K562 (cell line): Measurements from ENCODE around the gene ZNF487. TPM values are rescaled to one million over a fixed set of nuclear protein-coding genes. Genes with fewer than 3 reads are reported as not detected.
A peak's percentile ranks its signal among the peaks of the same experiment; 100 is the strongest.

Experiments
- DACH1 ChIP-seq: fragments of 450-650 bp; IDR thresholded peaks from 2 replicates; pipeline ENCODE4 v1.6.1; 2018; ENCODE audit not compliant: partially characterized antibody
- FOXM1 ChIP-seq, 2 experiments: fragments of 450-650 bp in 1 of 2; sonication (generic) in 1 of 2; formaldehyde crosslinking in 1 of 2; IDR thresholded peaks; 2 replicates each; pipeline versions ENCODE4 v1.6.1 to v1.9.0; 2017 to 2022; ENCODE audit warnings: low read depth in 2 of 2, mild to moderate bottlenecking in 2 of 2, missing genetic modification reagents in 1 of 2, moderate library complexity in 1 of 2
- NCOA4 ChIP-seq: fragments of 450-650 bp; IDR thresholded peaks from 2 replicates; pipeline ENCODE4 v1.6.1; 2018; ENCODE audit warnings: mild to moderate bottlenecking; ENCODE audit not compliant: partially characterized antibody
- PHTF2 ChIP-seq: fragments of 250-450 bp; sonication (Bioruptor Pico); IDR thresholded peaks from 2 replicates; pipeline ENCODE4 v1.5.0; 2021; ENCODE audit warnings: mild to moderate bottlenecking
- POLR2B ChIP-seq: fragments of 450-650 bp; IDR thresholded peaks from 2 replicates; pipeline ENCODE4 v1.6.1; 2018; ENCODE audit warnings: low read depth; ENCODE audit not compliant: partially characterized antibody
- PTTG1 ChIP-seq: fragments of 450-650 bp; IDR thresholded peaks from 2 replicates; pipeline ENCODE4 v1.6.1; 2016; ENCODE audit warnings: low read depth, mild to moderate bottlenecking, missing genetic modification characterization, missing compliant biosample characterization
- RBM34 ChIP-seq: fragments of 200-400 bp; formaldehyde crosslinking; IDR thresholded peaks from 2 replicates; pipeline ENCODE4 v1.6.1; 2018; ENCODE audit warnings: low read length, borderline replicate concordance; ENCODE audit not compliant: insufficient read depth
- TCF7 ChIP-seq: sonication (generic); IDR thresholded peaks from 2 replicates; pipeline ENCODE4 v1.6.1; 2016; ENCODE audit warnings: antibody characterized with exemption, borderline replicate concordance
- ZNF134 ChIP-seq: fragments of 250-450 bp; sonication (Bioruptor Pico); conservative IDR thresholded peaks from 2 replicates; pipeline ENCODE4 v1.4.0; 2020
- polyA plus RNA-seq, 8 experiments: library from polyadenylated mRNA; depleted of rRNA in 4 of 8; stranded (reverse) in 5 of 8; unstranded in 3 of 8; fragments of >200 nt; fragmentation: Nextera tagmentation in 2 of 8; fragmentation: Illumina TruSeq in 1 of 8; extraction: Ambion mirVana in 2 of 8; extraction: Trizol in 1 of 8; gene quantifications; 2 replicates each; pipeline versions ENCODE4 v1.2.1 to v1.2.3, GENCODE V29; 2011 to 2014; ENCODE audit warnings: inconsistent platforms in 1 of 8, missing spikeins in 1 of 8
- total RNA-seq, 7 experiments: library from RNA; depleted of rRNA in 6 of 7; stranded (reverse); fragments of >200 nt in 6 of 7; fragmentation: Illumina TruSeq in 2 of 7; extraction: Trizol in 2 of 7; gene quantifications; 2 replicates each; pipeline versions ENCODE4 v1.2.1 to v1.2.3, GENCODE V29; 2011 to 2021; ENCODE audit warnings: low replicate concordance in 1 of 7
- TF ChIP-seq, protein P1 (sequence below): sonication (generic); formaldehyde crosslinking; IDR thresholded peaks from 2 replicates; pipeline ENCODE4 v1.8.0; 2022; ENCODE audit warnings: mild to moderate bottlenecking, low read depth, missing genetic modification reagents
- TF ChIP-seq, protein P2 (sequence below): fragments of 450-650 bp; IDR thresholded peaks from 2 replicates; pipeline ENCODE4 v1.6.1; 2016; ENCODE audit warnings: antibody characterized with exemption
- TF ChIP-seq, protein P3 (sequence below): sonication (generic); formaldehyde crosslinking; IDR thresholded peaks from 2 replicates; pipeline ENCODE4 v1.8.0; 2022; ENCODE audit warnings: mild to moderate bottlenecking, missing genetic modification reagents
- TF ChIP-seq, protein P4 (sequence below), 2 experiments: fragments of 450-650 bp in 1 of 2; IDR thresholded peaks; 2 replicates each; pipeline ENCODE4 v1.6.1; 2011 to 2017; ENCODE audit warnings: low read depth in 2 of 2, antibody characterized with exemption in 1 of 2, borderline replicate concordance in 1 of 2, low read length in 1 of 2, mild to moderate bottlenecking in 1 of 2, mixed read lengths in 1 of 2; ENCODE audit not compliant: control insufficient read depth in 1 of 2
- TF ChIP-seq, protein P5 (sequence below): fragments of 250-450 bp; sonication (Bioruptor Pico); IDR thresholded peaks from 2 replicates; pipeline ENCODE4 v1.5.0; 2021

The ZNF487 gene
- total and polyA plus RNA-seq, 9 of the 15 experiments (the other 6 are each of a cell fraction or from before 2014, with no cell fraction given): 1.9 to 6.5 (median 4.2) TPM

DNA sequence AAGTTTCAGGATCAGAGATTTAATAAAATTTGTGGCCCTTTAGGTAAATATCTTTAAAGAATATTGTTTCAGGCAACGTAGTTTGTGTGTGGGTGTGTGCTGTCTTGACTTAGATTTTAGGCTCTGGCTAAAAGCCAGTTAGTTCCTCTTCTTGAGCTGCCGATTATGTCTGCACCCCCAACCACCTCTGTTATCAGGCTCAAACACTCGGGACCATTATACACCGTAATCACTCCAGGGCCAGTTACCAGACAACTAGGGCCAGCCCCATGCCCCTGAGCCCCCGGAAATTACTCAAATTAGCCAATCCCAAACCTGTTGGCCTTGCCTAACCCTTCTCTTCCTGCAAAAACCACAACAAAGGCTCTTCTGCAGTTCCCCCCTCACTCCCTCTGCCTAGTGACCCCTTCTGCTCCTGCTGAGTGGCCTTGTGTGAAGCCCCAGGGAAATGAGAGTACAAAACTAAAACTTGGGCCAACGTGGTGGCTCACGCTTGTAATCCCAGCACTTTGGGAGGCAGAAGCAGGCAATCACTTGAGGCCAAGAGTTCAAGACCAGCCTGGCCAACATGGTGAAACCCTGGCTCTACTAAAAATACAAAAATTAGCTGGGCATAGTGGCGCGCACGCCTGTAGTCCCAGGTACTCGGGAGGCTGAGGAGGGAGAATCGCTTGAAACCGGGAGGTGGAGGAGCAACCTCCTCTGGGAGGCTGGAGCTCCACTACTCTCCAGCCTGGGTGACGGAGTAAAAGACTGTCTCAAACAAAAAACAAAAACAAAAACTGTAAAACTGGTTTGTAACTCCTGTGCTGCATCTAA, 18.8 kb upstream of the ZNF487 start (continued):
- TF ChIP-seq, protein P1, sequence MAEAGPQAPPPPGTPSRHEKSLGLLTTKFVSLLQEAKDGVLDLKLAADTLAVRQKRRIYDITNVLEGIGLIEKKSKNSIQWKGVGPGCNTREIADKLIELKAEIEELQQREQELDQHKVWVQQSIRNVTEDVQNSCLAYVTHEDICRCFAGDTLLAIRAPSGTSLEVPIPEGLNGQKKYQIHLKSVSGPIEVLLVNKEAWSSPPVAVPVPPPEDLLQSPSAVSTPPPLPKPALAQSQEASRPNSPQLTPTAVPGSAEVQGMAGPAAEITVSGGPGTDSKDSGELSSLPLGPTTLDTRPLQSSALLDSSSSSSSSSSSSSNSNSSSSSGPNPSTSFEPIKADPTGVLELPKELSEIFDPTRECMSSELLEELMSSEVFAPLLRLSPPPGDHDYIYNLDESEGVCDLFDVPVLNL: no peak
- TF ChIP-seq RBM34 (no peak), PTTG1 (tag) (peak; percentile 86), TCF7 (peak; percentile 100), DACH1 (peak; percentile 76), FOXM1 (IDR thresholded peaks at IDR 0.05; ENCODE audit: low read depth) (peak; percentile 99), FOXM1 (CRISPR knock-in tag; IDR thresholded peaks at IDR 0.05; ENCODE audit: low read depth) (no peak), PHTF2 (CRISPR knock-in tag) (no peak), ZNF134 (peak; percentile 80), POLR2B (peak; percentile 15), NCOA4 (no peak)
- TF ChIP-seq, protein P2, sequence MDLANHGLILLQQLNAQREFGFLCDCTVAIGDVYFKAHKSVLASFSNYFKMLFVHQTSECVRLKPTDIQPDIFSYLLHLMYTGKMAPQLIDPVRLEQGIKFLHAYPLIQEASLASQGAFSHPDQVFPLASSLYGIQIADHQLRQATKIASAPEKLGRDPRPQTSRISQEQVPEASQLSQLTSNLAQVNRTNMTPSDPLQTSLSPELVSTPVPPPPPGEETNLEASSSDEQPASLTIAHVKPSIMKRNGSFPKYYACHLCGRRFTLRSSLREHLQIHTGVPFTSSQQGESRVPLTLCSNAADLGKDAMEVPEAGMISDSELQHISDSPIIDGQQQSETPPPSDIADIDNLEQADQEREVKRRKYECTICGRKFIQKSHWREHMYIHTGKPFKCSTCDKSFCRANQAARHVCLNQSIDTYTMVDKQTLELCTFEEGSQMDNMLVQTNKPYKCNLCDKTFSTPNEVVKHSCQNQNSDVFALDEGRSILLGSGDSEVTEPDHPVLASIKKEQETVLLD: peak; percentile 90
- TF ChIP-seq, protein P3, sequence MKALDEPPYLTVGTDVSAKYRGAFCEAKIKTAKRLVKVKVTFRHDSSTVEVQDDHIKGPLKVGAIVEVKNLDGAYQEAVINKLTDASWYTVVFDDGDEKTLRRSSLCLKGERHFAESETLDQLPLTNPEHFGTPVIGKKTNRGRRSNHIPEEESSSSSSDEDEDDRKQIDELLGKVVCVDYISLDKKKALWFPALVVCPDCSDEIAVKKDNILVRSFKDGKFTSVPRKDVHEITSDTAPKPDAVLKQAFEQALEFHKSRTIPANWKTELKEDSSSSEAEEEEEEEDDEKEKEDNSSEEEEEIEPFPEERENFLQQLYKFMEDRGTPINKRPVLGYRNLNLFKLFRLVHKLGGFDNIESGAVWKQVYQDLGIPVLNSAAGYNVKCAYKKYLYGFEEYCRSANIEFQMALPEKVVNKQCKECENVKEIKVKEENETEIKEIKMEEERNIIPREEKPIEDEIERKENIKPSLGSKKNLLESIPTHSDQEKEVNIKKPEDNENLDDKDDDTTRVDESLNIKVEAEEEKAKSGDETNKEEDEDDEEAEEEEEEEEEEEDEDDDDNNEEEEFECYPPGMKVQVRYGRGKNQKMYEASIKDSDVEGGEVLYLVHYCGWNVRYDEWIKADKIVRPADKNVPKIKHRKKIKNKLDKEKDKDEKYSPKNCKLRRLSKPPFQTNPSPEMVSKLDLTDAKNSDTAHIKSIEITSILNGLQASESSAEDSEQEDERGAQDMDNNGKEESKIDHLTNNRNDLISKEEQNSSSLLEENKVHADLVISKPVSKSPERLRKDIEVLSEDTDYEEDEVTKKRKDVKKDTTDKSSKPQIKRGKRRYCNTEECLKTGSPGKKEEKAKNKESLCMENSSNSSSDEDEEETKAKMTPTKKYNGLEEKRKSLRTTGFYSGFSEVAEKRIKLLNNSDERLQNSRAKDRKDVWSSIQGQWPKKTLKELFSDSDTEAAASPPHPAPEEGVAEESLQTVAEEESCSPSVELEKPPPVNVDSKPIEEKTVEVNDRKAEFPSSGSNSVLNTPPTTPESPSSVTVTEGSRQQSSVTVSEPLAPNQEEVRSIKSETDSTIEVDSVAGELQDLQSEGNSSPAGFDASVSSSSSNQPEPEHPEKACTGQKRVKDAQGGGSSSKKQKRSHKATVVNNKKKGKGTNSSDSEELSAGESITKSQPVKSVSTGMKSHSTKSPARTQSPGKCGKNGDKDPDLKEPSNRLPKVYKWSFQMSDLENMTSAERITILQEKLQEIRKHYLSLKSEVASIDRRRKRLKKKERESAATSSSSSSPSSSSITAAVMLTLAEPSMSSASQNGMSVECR (CRISPR knock-in tag): no peak
- TF ChIP-seq, protein P4, sequence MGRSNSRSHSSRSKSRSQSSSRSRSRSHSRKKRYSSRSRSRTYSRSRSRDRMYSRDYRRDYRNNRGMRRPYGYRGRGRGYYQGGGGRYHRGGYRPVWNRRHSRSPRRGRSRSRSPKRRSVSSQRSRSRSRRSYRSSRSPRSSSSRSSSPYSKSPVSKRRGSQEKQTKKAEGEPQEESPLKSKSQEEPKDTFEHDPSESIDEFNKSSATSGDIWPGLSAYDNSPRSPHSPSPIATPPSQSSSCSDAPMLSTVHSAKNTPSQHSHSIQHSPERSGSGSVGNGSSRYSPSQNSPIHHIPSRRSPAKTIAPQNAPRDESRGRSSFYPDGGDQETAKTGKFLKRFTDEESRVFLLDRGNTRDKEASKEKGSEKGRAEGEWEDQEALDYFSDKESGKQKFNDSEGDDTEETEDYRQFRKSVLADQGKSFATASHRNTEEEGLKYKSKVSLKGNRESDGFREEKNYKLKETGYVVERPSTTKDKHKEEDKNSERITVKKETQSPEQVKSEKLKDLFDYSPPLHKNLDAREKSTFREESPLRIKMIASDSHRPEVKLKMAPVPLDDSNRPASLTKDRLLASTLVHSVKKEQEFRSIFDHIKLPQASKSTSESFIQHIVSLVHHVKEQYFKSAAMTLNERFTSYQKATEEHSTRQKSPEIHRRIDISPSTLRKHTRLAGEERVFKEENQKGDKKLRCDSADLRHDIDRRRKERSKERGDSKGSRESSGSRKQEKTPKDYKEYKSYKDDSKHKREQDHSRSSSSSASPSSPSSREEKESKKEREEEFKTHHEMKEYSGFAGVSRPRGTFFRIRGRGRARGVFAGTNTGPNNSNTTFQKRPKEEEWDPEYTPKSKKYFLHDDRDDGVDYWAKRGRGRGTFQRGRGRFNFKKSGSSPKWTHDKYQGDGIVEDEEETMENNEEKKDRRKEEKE (IDR thresholded peaks at IDR 0.05; ENCODE audit: borderline replicate concordance in 1 of 2, control insufficient read depth in 1 of 2, low read depth in 2 of 2, low read length in 1 of 2): peak in 1 of 2 experiments; percentile 84; a peak in 2 of 4 replicates
- TF ChIP-seq, protein P5, sequence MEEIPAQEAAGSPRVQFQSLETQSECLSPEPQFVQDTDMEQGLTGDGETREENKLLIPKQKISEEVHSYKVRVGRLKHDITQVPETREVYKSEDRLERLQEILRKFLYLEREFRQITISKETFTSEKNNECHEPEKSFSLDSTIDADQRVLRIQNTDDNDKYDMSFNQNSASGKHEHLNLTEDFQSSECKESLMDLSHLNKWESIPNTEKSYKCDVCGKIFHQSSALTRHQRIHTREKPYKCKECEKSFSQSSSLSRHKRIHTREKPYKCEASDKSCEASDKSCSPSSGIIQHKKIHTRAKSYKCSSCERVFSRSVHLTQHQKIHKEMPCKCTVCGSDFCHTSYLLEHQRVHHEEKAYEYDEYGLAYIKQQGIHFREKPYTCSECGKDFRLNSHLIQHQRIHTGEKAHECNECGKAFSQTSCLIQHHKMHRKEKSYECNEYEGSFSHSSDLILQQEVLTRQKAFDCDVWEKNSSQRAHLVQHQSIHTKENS (CRISPR knock-in tag): no peak
